Iris pigment epithelial cell (primary cell): ENCODE results near the gene TTC32.

Source experiments
- DNase-seq: peaks from one replicate; pipeline ENCODE4 v3.0.0-alpha.2; 2011; ENCODE audit warnings: low read depth

Gene TTC32

GRCh38 chr2:19850056-19851050, 51.4 kb downstream of the TTC32 start:
- no peak for DNase-seq

- no peak for DNase-seq
Measured at GRCh38 chr2:19848952-19849351, 52.8 kb downstream of the TTC32 start.

GRCh38 chr2:19848029-19848750, 53.6 kb downstream of the TTC32 start:
- DNase-seq: no peak

- no peak for DNase-seq
Measured at GRCh38 chr2:19847486-19847885, 54.3 kb downstream of the TTC32 start.
